CD14-positive monocyte (primary cell): ENCODE results near the gene SPDYE16. TPM values are rescaled to one million over a fixed set of nuclear protein-coding genes. Genes with fewer than 3 reads are reported as not detected.
"Not testable (repeated sequence)": the region's sequence is repeated elsewhere in the genome, so short reads cannot be mapped to it uniquely, and the experiment has no call there.

ENCODE experiments used
- DNase-seq, 3 donors: peaks; one replicate each; pipeline ENCODE4 v3.0.0-alpha.2; 2011 to 2022
- H2AFZ ChIP-seq: 2 replicates; pipeline ENCODE4 v1.6.0; 2012; ENCODE audit warnings: mild to moderate bottlenecking, low read depth, low read length, inconsistent platforms; ENCODE audit not compliant: insufficient read depth, poor library complexity, severe bottlenecking
- H3K27ac ChIP-seq, 2 donors: 1 replicate in 1 of 2; 2 replicates in 1 of 2; pipeline ENCODE4 v1.5.1; 2012 to 2013; ENCODE audit warnings: low read length in 2 of 2, control low read depth in 1 of 2, inconsistent platforms in 1 of 2, low read depth in 1 of 2, mild to moderate bottlenecking in 1 of 2
- H3K27me3 ChIP-seq, 2 donors: one replicate each; pipeline versions ENCODE4 v1.6.0 to v1.6.1; 2011 to 2013; ENCODE audit warnings: low read length in 2 of 2; ENCODE audit not compliant: control insufficient read depth in 2 of 2, insufficient read depth in 2 of 2
- H3K36me3 ChIP-seq, 2 donors: replicated peaks in 1 of 2; 1 replicate in 1 of 2; 2 replicates in 1 of 2; pipeline versions ENCODE4 v1.5.1 to v1.6.1; 2012 to 2013; ENCODE audit warnings: low read length in 2 of 2, control low read depth in 1 of 2, inconsistent platforms in 1 of 2, mild to moderate bottlenecking in 1 of 2; ENCODE audit not compliant: insufficient read depth in 2 of 2, control insufficient read depth in 1 of 2
- H3K4me1 ChIP-seq, 2 donors: 1 replicate in 1 of 2; 2 replicates in 1 of 2; pipeline versions ENCODE4 v1.5.1 to v1.6.1; 2012 to 2013; ENCODE audit warnings: low read length in 2 of 2, control low read depth in 1 of 2, inconsistent platforms in 1 of 2, mild to moderate bottlenecking in 1 of 2, moderate library complexity in 1 of 2; ENCODE audit not compliant: insufficient read depth in 2 of 2, control insufficient read depth in 1 of 2
- H3K4me2 ChIP-seq: replicated peaks from 2 replicates; pipeline ENCODE3; 2012; ENCODE audit warnings: low read length, moderate library complexity, mild to moderate bottlenecking; ENCODE audit not compliant: poor library complexity, severe bottlenecking; ENCODE audit errors: extremely low read depth
- H3K4me3 ChIP-seq, 3 experiments: fragments of 200-600 bp in 1 of 3; sonication (generic) in 1 of 3; replicated peaks in 1 of 3; 1 replicate in 2 of 3; 2 replicates in 1 of 3; pipeline ENCODE4 v1.5.1; 2011 to 2013; ENCODE audit warnings: low read length in 3 of 3, mild to moderate bottlenecking in 3 of 3, control low read depth in 2 of 3, low read depth in 2 of 3, inconsistent platforms in 1 of 3, moderate library complexity in 1 of 3
- H3K79me2 ChIP-seq: 2 replicates; pipeline ENCODE4 v1.6.0; 2012; ENCODE audit warnings: mild to moderate bottlenecking, control low read depth, inconsistent platforms, low read length, moderate library complexity; ENCODE audit not compliant: insufficient read depth
- H3K9ac ChIP-seq: 2 replicates; pipeline ENCODE4 v1.6.0; 2017; ENCODE audit warnings: low read length, mild to moderate bottlenecking; ENCODE audit not compliant: insufficient read depth, poor library complexity, severe bottlenecking
- H3K9me3 ChIP-seq, 2 donors: replicated peaks in 1 of 2; 1 replicate in 1 of 2; 2 replicates in 1 of 2; pipeline versions ENCODE4 v1.5.1 to v1.6.1; 2012 to 2013; ENCODE audit warnings: low read length in 2 of 2, control low read depth in 1 of 2; ENCODE audit not compliant: control insufficient read depth in 1 of 2, insufficient read depth in 1 of 2
- H4K20me1 ChIP-seq: 2 replicates; pipeline ENCODE4 v1.6.0; 2012; ENCODE audit warnings: mild to moderate bottlenecking, low read length, control low read depth, moderate library complexity; ENCODE audit not compliant: insufficient read depth
- H3K27ac Mint-ChIP-seq, 7 donors: one replicate each; pipeline ENCODE4 v1.8.0; 2020; ENCODE audit warnings: mild to moderate bottlenecking in 7 of 7, mixed read lengths in 7 of 7, moderate library complexity in 6 of 7, inconsistent platforms in 2 of 7
- H3K27me3 Mint-ChIP-seq, 3 donors: one replicate each; pipeline ENCODE4 v1.8.0; 2021 to 2022; ENCODE audit warnings: low read depth in 3 of 3, mild to moderate bottlenecking in 3 of 3, mixed read lengths in 3 of 3, moderate library complexity in 3 of 3, inconsistent platforms in 1 of 3
- H3K36me3 Mint-ChIP-seq, 2 donors: one replicate each; pipeline ENCODE4 v1.8.0; 2020; ENCODE audit warnings: mixed read lengths in 2 of 2, inconsistent platforms in 1 of 2, mild to moderate bottlenecking in 1 of 2
- H3K4me1 Mint-ChIP-seq: one replicate; pipeline ENCODE4 v1.8.0; 2020; ENCODE audit warnings: mild to moderate bottlenecking, mixed read lengths
- H3K4me3 Mint-ChIP-seq, 2 donors: one replicate each; pipeline ENCODE4 v1.8.0; 2020; ENCODE audit warnings: mild to moderate bottlenecking in 2 of 2, mixed read lengths in 2 of 2, moderate library complexity in 1 of 2
- H3K9me3 Mint-ChIP-seq, 7 donors: one replicate each; pipeline ENCODE4 v1.8.0; 2020 to 2022; ENCODE audit warnings: mixed read lengths in 7 of 7, mild to moderate bottlenecking in 6 of 7, moderate library complexity in 6 of 7, inconsistent platforms in 2 of 7
- WGBS: methylation state at CpG from one replicate; pipeline ENCODE4 v1.1.5; 2013; ENCODE audit warnings: missing lambda C conversion rate; ENCODE audit not compliant: insufficient coverage; 5-methylcytosine and 5-hydroxymethylcytosine counted together
- intact Hi-C, 2 donors: fragments of 100-400 bp; cut with micrococcal nuclease; formaldehyde crosslinking; loops; one replicate each; pipeline versions ENCODE4 v1.15.0 to v1.15.1; 2023
- polyA plus RNA-seq, 3 donors: library from polyadenylated mRNA; depleted of rRNA in 1 of 3; unstranded in 2 of 3; stranded (reverse) in 1 of 3; fragments of 300-500 nt in 2 of 3; fragments of >200 nt in 1 of 3; fragmentation: Illumina TruSeq in 2 of 3; gene quantifications; 1 replicate in 2 of 3; 2 replicates in 1 of 3; pipeline ENCODE4 v1.2.3, GENCODE V29; 2012 to 2021
- TF ChIP-seq, protein P1 (sequence below): fragments of 200-600 bp; IDR thresholded peaks from one replicate; pipeline ENCODE4 v1.8.0; 2022; ENCODE audit warnings: antibody characterized with exemption, mild to moderate bottlenecking

The SPDYE16 gene
- polyA plus RNA-seq, 3 donors = 0.23 TPM; not detected in 2

DNA sequence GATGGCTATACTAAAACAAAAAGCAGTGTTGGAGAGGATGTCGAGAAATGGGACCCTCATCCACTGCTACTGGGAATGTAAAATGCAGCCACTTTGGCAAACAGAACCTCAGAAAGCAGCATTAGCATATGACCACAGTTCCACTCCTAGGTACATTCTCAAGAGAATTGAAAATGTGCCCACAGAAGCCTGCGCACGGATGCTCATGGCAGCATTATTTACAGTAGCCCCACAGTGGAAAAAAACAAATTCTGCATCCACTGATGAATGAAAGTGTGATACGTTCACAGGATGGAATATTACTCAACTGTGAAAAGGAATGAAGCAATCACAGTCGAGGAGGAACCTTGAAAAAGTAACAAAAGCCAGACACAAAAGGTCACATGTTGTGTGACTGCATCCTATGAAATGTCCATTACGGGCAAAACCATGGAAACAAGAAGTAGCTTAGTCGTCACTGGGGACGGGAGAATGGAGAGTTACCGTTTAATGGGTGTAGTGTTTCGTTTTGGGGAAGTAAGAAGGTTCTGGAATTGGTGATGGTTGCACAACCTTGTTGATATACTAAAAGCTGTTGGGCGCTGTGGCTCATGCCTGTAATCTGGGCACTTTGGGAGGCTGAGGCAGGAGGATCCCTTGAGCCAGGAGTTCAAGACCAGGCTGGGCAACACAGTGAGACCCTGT lies 35.2 kb downstream of the SPDYE16 start:
- Histone ChIP-seq H3K9ac (no peak overlapping the region), H3K27ac (peak overlapping the region; percentile 74 to 91), H3K4me2 (no peak overlapping the region), H3K36me3 (peaks cover 19% of the 10 kb centered on the region in 2 donors), H3K4me1 (peaks cover 7 to 9% of the 10 kb centered on the region in 2 donors), H4K20me1 (no peaks in the 10 kb centered on the region), H3K9me3 (no peaks in the 10 kb centered on the region), H3K27me3 (no peaks in the 10 kb centered on the region), H3K4me3 (no peak overlapping the region), H3K79me2 (no peaks in the 10 kb centered on the region), H2AFZ (no peak overlapping the region)
- Mint-ChIP-seq H3K27me3 (peaks cover 0 to 4% (median 2%) of the 10 kb centered on the region in 3 donors), H3K4me1 (peaks cover 2% of the 10 kb centered on the region), H3K36me3 (peaks cover 19 to 27% of the 10 kb centered on the region in 2 donors), H3K27ac (peak overlapping the region; percentile 63 to 92 (median 89)), H3K9me3 (peaks cover 0 to 6% (median 0%) of the 10 kb centered on the region in 7 donors), H3K4me3 (no peak overlapping the region)
- peak; percentile 97 to 99 (median 99) for DNase-seq
- intact Hi-C loops = loop anchor here in 1 of 2 donors (10.0 kb wide), 1 partner anchor 333 kb away; no protein-coding TSS in a partner anchor
- WGBS = 21% methylated on average over 7 of the region's 11 CpGs
- TF ChIP-seq, protein P1, sequence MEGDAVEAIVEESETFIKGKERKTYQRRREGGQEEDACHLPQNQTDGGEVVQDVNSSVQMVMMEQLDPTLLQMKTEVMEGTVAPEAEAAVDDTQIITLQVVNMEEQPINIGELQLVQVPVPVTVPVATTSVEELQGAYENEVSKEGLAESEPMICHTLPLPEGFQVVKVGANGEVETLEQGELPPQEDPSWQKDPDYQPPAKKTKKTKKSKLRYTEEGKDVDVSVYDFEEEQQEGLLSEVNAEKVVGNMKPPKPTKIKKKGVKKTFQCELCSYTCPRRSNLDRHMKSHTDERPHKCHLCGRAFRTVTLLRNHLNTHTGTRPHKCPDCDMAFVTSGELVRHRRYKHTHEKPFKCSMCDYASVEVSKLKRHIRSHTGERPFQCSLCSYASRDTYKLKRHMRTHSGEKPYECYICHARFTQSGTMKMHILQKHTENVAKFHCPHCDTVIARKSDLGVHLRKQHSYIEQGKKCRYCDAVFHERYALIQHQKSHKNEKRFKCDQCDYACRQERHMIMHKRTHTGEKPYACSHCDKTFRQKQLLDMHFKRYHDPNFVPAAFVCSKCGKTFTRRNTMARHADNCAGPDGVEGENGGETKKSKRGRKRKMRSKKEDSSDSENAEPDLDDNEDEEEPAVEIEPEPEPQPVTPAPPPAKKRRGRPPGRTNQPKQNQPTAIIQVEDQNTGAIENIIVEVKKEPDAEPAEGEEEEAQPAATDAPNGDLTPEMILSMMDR = no peak

GRCh38 chr7:76506643-76507042 lies 36.5 kb downstream of the SPDYE16 start:
- H3K4me3 ChIP-seq, H3K9me3 Mint-ChIP-seq, DNase-seq, H4K20me1 ChIP-seq, H3K9me3 ChIP-seq, H3K4me3 Mint-ChIP-seq, H3K79me2 ChIP-seq, H3K9ac ChIP-seq, H3K27me3 ChIP-seq, H3K27me3 Mint-ChIP-seq, H3K4me2 ChIP-seq, H2AFZ ChIP-seq, H3K4me1 ChIP-seq, H3K4me1 Mint-ChIP-seq: not testable (repeated sequence)
- 97% methylated on average over 4 of the region's 8 CpGs for WGBS
- H3K27ac Mint-ChIP-seq = peak overlapping the region; percentile 65 to 92 (median 87)
- intact Hi-C loops = loop anchor here in 1 of 2 donors (10.0 kb wide), 1 partner anchor 332 kb away; no protein-coding TSS in a partner anchor
- H3K36me3 ChIP-seq = peaks cover 24 to 26% of the 10 kb centered on the region in 2 donors
- H3K27ac ChIP-seq = peak overlapping the region; percentile 38 to 74
- peaks cover 25 to 38% of the 10 kb centered on the region in 2 donors for H3K36me3 Mint-ChIP-seq
